UCSD-AML1 (cell line): ENCODE data around the gene DMAP1.

Experiments used
- DNase-seq: peaks from one replicate; lab custom pipeline; 2025; ENCODE audit not compliant: unreplicated experiment; lab: John Stamatoyannopoulos, UW

DMAP1 gene

GRCh38 chr1:44251989-44252671 lies 38.9 kb downstream of the DMAP1 start:
- no peak for DNase-seq

- DNase-seq: no peak
Measured at GRCh38 chr1:44254392-44254910, 41.2 kb downstream of the DMAP1 start.

- no peak for DNase-seq
Measured at GRCh38 chr1:44256762-44257554, 43.7 kb downstream of the DMAP1 start.

- no peak for DNase-seq
Measured at GRCh38 chr1:44259090-44259489, 45.8 kb downstream of the DMAP1 start.

- no peak for DNase-seq
Measured at GRCh38 chr1:44260792-44261170, 47.5 kb downstream of the DMAP1 start.

- no peak for DNase-seq
Measured at GRCh38 chr1:44261171-44261817, 48.0 kb downstream of the DMAP1 start.

GRCh38 chr1:44261962-44262361 lies 48.7 kb downstream of the DMAP1 start:
- no peak for DNase-seq

- no peak for DNase-seq
Measured at GRCh38 chr1:44262414-44262813, 49.1 kb downstream of the DMAP1 start.

GRCh38 chr1:44262816-44263567 lies 49.7 kb downstream of the DMAP1 start:
- DNase-seq: no peak

- DNase-seq: no peak
Measured at GRCh38 chr1:44263568-44264450, 50.5 kb downstream of the DMAP1 start.

- DNase-seq: no peak
Measured at GRCh38 chr1:44264451-44264771, 51.1 kb downstream of the DMAP1 start.

- no peak for DNase-seq
Measured at GRCh38 chr1:44265656-44266358, 52.5 kb downstream of the DMAP1 start.

GRCh38 chr1:44266400-44267344 lies 53.4 kb downstream of the DMAP1 start:
- DNase-seq: no peak

- no peak for DNase-seq
Measured at GRCh38 chr1:44267438-44267837, 54.2 kb downstream of the DMAP1 start.

- no peak for DNase-seq
Measured at GRCh38 chr1:44268054-44268453, 54.8 kb downstream of the DMAP1 start.
